PFSK-1 (cell line): ENCODE measurements around the gene MGMT.

Experiments used
- FOXP2 ChIP-seq: optimal IDR thresholded peaks from 2 replicates; pipeline ENCODE3; 2011; ENCODE audit warnings: borderline replicate concordance, control low read depth, inconsistent platforms; ENCODE audit not compliant: insufficient read depth; ENCODE audit errors: extremely low read length, extremely low read depth
- POLR2AphosphoS5 ChIP-seq: IDR thresholded peaks from 2 replicates; pipeline ENCODE4 v1.6.1; 2012; ENCODE audit warnings: low read depth, mild to moderate bottlenecking, control low read depth, low read length, moderate library complexity
- REST ChIP-seq, 2 experiments: IDR thresholded peaks; 2 replicates each; pipeline versions ENCODE4 v1.6.1 to v1.8.0; 2011 to 2012; ENCODE audit warnings: low read depth in 2 of 2, low read length in 2 of 2, control low read depth in 1 of 2, inconsistent platforms in 1 of 2, mild to moderate bottlenecking in 1 of 2, moderate library complexity in 1 of 2; ENCODE audit not compliant: insufficient read depth in 1 of 2
- SIN3A ChIP-seq: IDR thresholded peaks from 2 replicates; pipeline ENCODE4 v1.6.1; 2012; ENCODE audit warnings: mild to moderate bottlenecking, low read length, moderate library complexity, borderline replicate concordance; ENCODE audit not compliant: insufficient read depth
- TAF1 ChIP-seq: IDR thresholded peaks from 2 replicates; pipeline ENCODE4 v1.6.1; 2012; ENCODE audit warnings: low read length, control low read depth, borderline replicate concordance; ENCODE audit not compliant: insufficient read depth

The MGMT gene

GRCh38 chr10:129775681-129776080, 308.6 kb downstream of the MGMT start:
- no peak for TF ChIP-seq SIN3A
- no peak for TF ChIP-seq POLR2AphosphoS5
- no peak for TF ChIP-seq TAF1
- TF ChIP-seq REST (IDR thresholded peaks at IDR 0.05; ENCODE audit: insufficient read depth in 1 of 2, low read depth in 2 of 2, low read length in 2 of 2) = no peak
- TF ChIP-seq FOXP2 = no peak

- TF ChIP-seq POLR2AphosphoS5 = no peak
- TF ChIP-seq TAF1 = no peak
- no peak for TF ChIP-seq REST (IDR thresholded peaks at IDR 0.05; ENCODE audit: insufficient read depth in 1 of 2, low read depth in 2 of 2, low read length in 2 of 2)
- no peak for TF ChIP-seq FOXP2
- no peak for TF ChIP-seq SIN3A
Observed at GRCh38 chr10:129777687-129778086, 310.6 kb downstream of the MGMT start.

GRCh38 chr10:129778571-129778970, 311.5 kb downstream of the MGMT start:
- TF ChIP-seq TAF1 (no peak), SIN3A (no peak), FOXP2 (no peak), REST (IDR thresholded peaks at IDR 0.05; ENCODE audit: insufficient read depth in 1 of 2, low read depth in 2 of 2, low read length in 2 of 2) (no peak), POLR2AphosphoS5 (no peak)

- no peak for TF ChIP-seq REST (IDR thresholded peaks at IDR 0.05; ENCODE audit: insufficient read depth in 1 of 2, low read depth in 2 of 2, low read length in 2 of 2)
- no peak for TF ChIP-seq SIN3A
- no peak for TF ChIP-seq POLR2AphosphoS5
- TF ChIP-seq FOXP2 = no peak
- no peak for TF ChIP-seq TAF1
Observed at GRCh38 chr10:129779126-129780111, 312.4 kb downstream of the MGMT start.

GRCh38 chr10:129780198-129780597, 313.2 kb downstream of the MGMT start:
- TF ChIP-seq TAF1 = no peak
- no peak for TF ChIP-seq REST (IDR thresholded peaks at IDR 0.05; ENCODE audit: insufficient read depth in 1 of 2, low read depth in 2 of 2, low read length in 2 of 2)
- TF ChIP-seq SIN3A = no peak
- TF ChIP-seq FOXP2 = no peak
- TF ChIP-seq POLR2AphosphoS5 = no peak
